ENCODE data around the gene NPEPL1. TPM values are rescaled to one million over a fixed set of nuclear protein-coding genes. Genes with fewer than 3 reads are reported as not detected.

The NPEPL1 gene
- polyA plus RNA-seq, 1 donor (not counting 4 experiments of a cell fraction or from before 2014, with no cell fraction given), result 4.4 TPM

DNA sequence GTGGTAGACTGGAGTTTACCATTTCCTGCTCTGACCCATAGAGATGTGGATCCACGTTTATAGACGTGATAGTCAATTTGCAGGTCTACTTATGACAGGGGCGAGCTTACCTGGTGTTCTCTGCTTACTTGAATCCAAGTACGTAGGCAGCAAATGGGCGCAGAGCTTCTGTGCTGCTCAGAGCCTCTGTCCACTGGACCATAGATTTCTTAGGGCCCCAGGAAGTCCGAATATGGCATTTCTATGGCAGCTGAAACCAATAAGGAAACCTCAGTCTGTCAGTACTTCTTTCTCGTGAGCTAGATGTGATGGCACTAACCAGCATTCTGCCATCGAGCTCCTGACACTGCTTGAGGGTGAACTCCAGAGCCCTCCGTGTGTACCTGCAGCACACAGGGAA, 19.5 kb upstream of the NPEPL1 start:
- Histone ChIP-seq H4K20me1 (ENCODE audit: control insufficient read depth, extremely low read depth, insufficient read depth, low read length) (peaks cover 2% of the 10 kb centered on the region), H3K36me3 (ENCODE audit: control insufficient read depth in 2 of 2, extremely low read depth in 1 of 2, insufficient read depth in 2 of 2, low read length in 2 of 2) (peaks cover 22 to 42% of the 10 kb centered on the region in 2 experiments), H3K27me3 (ENCODE audit: control insufficient read depth, extremely low read depth, insufficient read depth, low read length) (no peaks in the 10 kb centered on the region), H3K4me1 (ENCODE audit: control insufficient read depth, extremely low read depth, insufficient read depth, low read length) (no peaks in the 10 kb centered on the region), H3K9ac (ENCODE audit: control insufficient read depth, extremely low read depth, insufficient read depth, low read length) (no peak overlapping the region), H3K4me3 (ENCODE audit: control insufficient read depth in 2 of 3, extremely low read depth in 1 of 3, insufficient read depth in 2 of 3, low read depth in 1 of 3, low read length in 3 of 3) (no peak overlapping the region), H3K9me3 (ENCODE audit: control insufficient read depth, low read depth, low read length) (no peaks in the 10 kb centered on the region), H3K79me2 (ENCODE audit: control insufficient read depth, insufficient read depth, low read length) (peaks cover 3% of the 10 kb centered on the region), H2AFZ (ENCODE audit: control insufficient read depth, low read length) (no peak overlapping the region), H3K4me2 (ENCODE audit: control insufficient read depth, extremely low read depth, insufficient read depth, low read depth, low read length) (no peak overlapping the region), H3K9me1 (ENCODE audit: control insufficient read depth, extremely low read depth, insufficient read depth, low read length) (no peaks in the 10 kb centered on the region), H3K27ac (ENCODE audit: control insufficient read depth, insufficient read depth, low read length) (no peak overlapping the region)
- TF ChIP-seq, protein P1, sequence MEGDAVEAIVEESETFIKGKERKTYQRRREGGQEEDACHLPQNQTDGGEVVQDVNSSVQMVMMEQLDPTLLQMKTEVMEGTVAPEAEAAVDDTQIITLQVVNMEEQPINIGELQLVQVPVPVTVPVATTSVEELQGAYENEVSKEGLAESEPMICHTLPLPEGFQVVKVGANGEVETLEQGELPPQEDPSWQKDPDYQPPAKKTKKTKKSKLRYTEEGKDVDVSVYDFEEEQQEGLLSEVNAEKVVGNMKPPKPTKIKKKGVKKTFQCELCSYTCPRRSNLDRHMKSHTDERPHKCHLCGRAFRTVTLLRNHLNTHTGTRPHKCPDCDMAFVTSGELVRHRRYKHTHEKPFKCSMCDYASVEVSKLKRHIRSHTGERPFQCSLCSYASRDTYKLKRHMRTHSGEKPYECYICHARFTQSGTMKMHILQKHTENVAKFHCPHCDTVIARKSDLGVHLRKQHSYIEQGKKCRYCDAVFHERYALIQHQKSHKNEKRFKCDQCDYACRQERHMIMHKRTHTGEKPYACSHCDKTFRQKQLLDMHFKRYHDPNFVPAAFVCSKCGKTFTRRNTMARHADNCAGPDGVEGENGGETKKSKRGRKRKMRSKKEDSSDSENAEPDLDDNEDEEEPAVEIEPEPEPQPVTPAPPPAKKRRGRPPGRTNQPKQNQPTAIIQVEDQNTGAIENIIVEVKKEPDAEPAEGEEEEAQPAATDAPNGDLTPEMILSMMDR (optimal IDR thresholded peaks at IDR 0.05 in 1 of 3, IDR thresholded peaks at IDR 0.05 in 1 of 3, conservative IDR thresholded peaks at IDR 0.05 in 1 of 3; ENCODE audit: extremely low read depth in 1 of 3, insufficient read depth in 2 of 3, low read length in 3 of 3), result no peak
- TF ChIP-seq EZH2 (IDR thresholded peaks at IDR 0.05; ENCODE audit: low read length), result no peak
- FAIRE-seq (no peak), DNase-seq (ENCODE audit: low read depth, low spot score) (no peak)
- dilution Hi-C loops (cut with MboI; ENCODE audit: extremely low pct_ligation_motif_present, low sequenced_read_pairs), result no loop called here

DNA sequence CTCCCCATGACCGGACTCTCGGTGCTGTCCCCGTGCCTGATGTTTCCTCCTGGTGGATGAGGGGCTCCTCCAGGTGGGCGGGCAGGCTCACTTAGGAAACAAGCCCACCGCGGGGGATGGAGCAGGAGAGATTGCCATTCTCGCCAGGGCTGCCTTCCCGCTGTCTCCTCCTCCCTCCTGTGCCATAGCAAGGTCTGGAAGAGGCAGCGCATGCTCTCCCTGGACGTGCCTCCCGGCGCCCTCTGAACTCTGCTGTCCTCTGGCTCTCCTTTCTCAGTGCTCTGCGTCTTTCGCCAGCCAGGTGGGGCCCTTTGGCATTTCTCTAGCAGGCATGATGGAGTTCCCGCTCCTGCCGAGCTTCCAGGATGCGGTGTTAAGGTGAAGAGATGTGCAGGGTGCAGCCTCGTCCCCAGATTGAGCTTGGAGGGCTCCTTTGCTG, 17.4 kb upstream of the NPEPL1 start:
- no peaks in the 10 kb centered on the region for H3K9me3 ChIP-seq (ENCODE audit: control insufficient read depth, low read depth, low read length)
- TF ChIP-seq, protein P1 (optimal IDR thresholded peaks at IDR 0.05 in 1 of 3, IDR thresholded peaks at IDR 0.05 in 1 of 3, conservative IDR thresholded peaks at IDR 0.05 in 1 of 3; ENCODE audit: extremely low read depth in 1 of 3, insufficient read depth in 2 of 3, low read length in 3 of 3), result no peak
- no peak for TF ChIP-seq EZH2 (IDR thresholded peaks at IDR 0.05; ENCODE audit: low read length)
- peaks cover 26 to 34% of the 10 kb centered on the region in 2 experiments for H3K36me3 ChIP-seq (ENCODE audit: control insufficient read depth in 2 of 2, extremely low read depth in 1 of 2, insufficient read depth in 2 of 2, low read length in 2 of 2)
- H3K79me2 ChIP-seq (ENCODE audit: control insufficient read depth, insufficient read depth, low read length), result peaks cover 3% of the 10 kb centered on the region
- no peak for DNase-seq (ENCODE audit: low read depth, low spot score)
- no peak overlapping the region for H3K27ac ChIP-seq (ENCODE audit: control insufficient read depth, insufficient read depth, low read length)
- H3K4me2 ChIP-seq (ENCODE audit: control insufficient read depth, extremely low read depth, insufficient read depth, low read depth, low read length), result no peak overlapping the region
- no peak for FAIRE-seq
- H4K20me1 ChIP-seq (ENCODE audit: control insufficient read depth, extremely low read depth, insufficient read depth, low read length), result no peaks in the 10 kb centered on the region
- no peaks in the 10 kb centered on the region for H3K27me3 ChIP-seq (ENCODE audit: control insufficient read depth, extremely low read depth, insufficient read depth, low read length)
- no peak overlapping the region for H3K9ac ChIP-seq (ENCODE audit: control insufficient read depth, extremely low read depth, insufficient read depth, low read length)
- H3K9me1 ChIP-seq (ENCODE audit: control insufficient read depth, extremely low read depth, insufficient read depth, low read length), result no peaks in the 10 kb centered on the region
- dilution Hi-C loops (cut with MboI; ENCODE audit: extremely low pct_ligation_motif_present, low sequenced_read_pairs), result no loop called here
- H3K4me3 ChIP-seq (ENCODE audit: control insufficient read depth in 2 of 3, extremely low read depth in 1 of 3, insufficient read depth in 2 of 3, low read depth in 1 of 3, low read length in 3 of 3), result no peak overlapping the region
- H2AFZ ChIP-seq (ENCODE audit: control insufficient read depth, low read length), result no peak overlapping the region
- no peaks in the 10 kb centered on the region for H3K4me1 ChIP-seq (ENCODE audit: control insufficient read depth, extremely low read depth, insufficient read depth, low read length)
